OCI-LY7 (cell line): Measurements from ENCODE around the gene DSE. TPM values are rescaled to one million over a fixed set of nuclear protein-coding genes. Genes with fewer than 3 reads are reported as not detected.

Experiments
- BruUV-seq: library from RNA; stranded (reverse); fragments of 400-500 nt; replicated peaks from 2 replicates; lab custom pipeline; 2021; lab: Mats Ljungman, UMichigan
- CTCF ChIA-PET: fragments of 300-600 bp; sonication (Branson Sonifier 250); formaldehyde crosslinking; loops from one replicate; lab custom pipeline; 2022; ENCODE audit warnings: antibody characterized with exemption; ENCODE audit not compliant: unreplicated experiment; lab: Charles Lee
- POLR2A ChIA-PET: fragments of 300-600 bp; sonication (Branson Sonifier 250); formaldehyde crosslinking; loops from one replicate; lab custom pipeline; 2022; ENCODE audit warnings: antibody characterized with exemption; lab: Charles Lee
- DNase-seq: peaks from one replicate; pipeline ENCODE4 v3.0.0-alpha.2; 2015; ENCODE audit warnings: low spot score
- H2AFZ ChIP-seq: fragments of 200-600 bp; sonication (generic), shearing (Covaris generic); 2 replicates; pipeline ENCODE4 v1.6.1; 2014; ENCODE audit warnings: mild to moderate bottlenecking, antibody characterized with exemption, low read length, moderate library complexity
- H3K27ac ChIP-seq: fragments of 200-600 bp; sonication (generic); 2 replicates; pipeline ENCODE4 v1.5.1; 2014; ENCODE audit warnings: mixed run types, low read depth, mild to moderate bottlenecking, moderate library complexity, low read length, inconsistent platforms; ENCODE audit not compliant: poor library complexity, severe bottlenecking
- H3K36me3 ChIP-seq: fragments of 200-600 bp; sonication (generic); 2 replicates; pipeline ENCODE4 v1.6.1; 2014; ENCODE audit warnings: mild to moderate bottlenecking, antibody characterized with exemption, low read length, moderate library complexity, mixed read lengths; ENCODE audit not compliant: insufficient read depth
- H3K4me1 ChIP-seq: fragments of 200-600 bp; sonication (generic); 2 replicates; pipeline ENCODE4 v1.5.1; 2014; ENCODE audit warnings: mild to moderate bottlenecking, low read length; ENCODE audit not compliant: insufficient read depth, poor library complexity, severe bottlenecking
- H3K4me2 ChIP-seq: fragments of 200-600 bp; sonication (generic); 2 replicates; pipeline ENCODE4 v1.6.1; 2014; ENCODE audit warnings: mild to moderate bottlenecking, low read length
- H3K4me3 ChIP-seq: fragments of 200-600 bp; sonication (generic); 2 replicates; pipeline ENCODE4 v1.5.1; 2014; ENCODE audit warnings: mild to moderate bottlenecking, low read depth, low read length; ENCODE audit not compliant: poor library complexity, severe bottlenecking
- H3K79me2 ChIP-seq: fragments of 200-600 bp; sonication (generic); 2 replicates; pipeline ENCODE4 v1.6.1; 2016; ENCODE audit warnings: low read depth, mild to moderate bottlenecking, low read length, moderate library complexity, mixed read lengths; ENCODE audit not compliant: insufficient read depth
- H3K9me2 ChIP-seq: fragments of 200-600 bp; sonication (generic); 2 replicates; pipeline ENCODE4 v1.6.1; 2016; ENCODE audit warnings: mild to moderate bottlenecking, low read length, mixed read lengths; ENCODE audit not compliant: insufficient read depth
- H3K9me3 ChIP-seq: fragments of 200-600 bp; sonication (generic); 2 replicates; pipeline ENCODE4 v1.6.1; 2014; ENCODE audit warnings: mild to moderate bottlenecking, mixed run types, low read length, mixed read lengths
- H4K20me1 ChIP-seq: fragments of 200-600 bp; sonication (generic); 2 replicates; pipeline ENCODE4 v1.6.1; 2014; ENCODE audit warnings: mild to moderate bottlenecking, antibody characterized with exemption, low read length, moderate library complexity, mixed read lengths; ENCODE audit not compliant: insufficient read depth
- CTCF ChIP-seq: fragments of 200-600 bp; sonication (generic); conservative IDR thresholded peaks from 2 replicates; pipeline ENCODE4 v1.5.1; 2014; ENCODE audit warnings: mild to moderate bottlenecking, antibody characterized with exemption, low read length, moderate library complexity, mixed read lengths
- EZH2phosphoT487 ChIP-seq: fragments of 200-600 bp; sonication (generic); IDR thresholded peaks from 2 replicates; pipeline ENCODE4 v1.6.1; 2018; ENCODE audit warnings: low read depth, borderline replicate concordance, mild to moderate bottlenecking, mixed run types, antibody characterized with exemption, low read length, moderate library complexity, mixed read lengths
- intact Hi-C: fragments of 100-400 bp; cut with micrococcal nuclease; formaldehyde crosslinking; loops from one replicate; pipeline ENCODE4 v1.10.0; 2022; ENCODE audit not compliant: unreplicated experiment
- total RNA-seq, 2 experiments: library from RNA; depleted of rRNA in 1 of 2; stranded (reverse); fragments of >200 nt in 1 of 2; shearing (Covaris generic) in 1 of 2; gene quantifications; 2 replicates each; pipeline ENCODE4 v1.2.3, GENCODE V29; 2014 to 2022

DSE gene
- total RNA-seq, 2 experiments from 2014 or later = 3.9 to 7.6 TPM

GRCh38 chr6:116385921-116386320 is 15.2 kb downstream of the DSE start:
- ChIA-PET POLR2A (interaction anchor here (0.7 to 1.9 kb wide), 3 partner anchors 15 to 74 kb away, joined by 3 to 7 read pairs (median 3); no protein-coding TSS in a partner anchor), CTCF (no interaction called here)
- DNase-seq = no peak
- Histone ChIP-seq H2AFZ (no peak overlapping the region), H3K9me2 (no peaks in the 10 kb centered on the region), H3K36me3 (no peaks in the 10 kb centered on the region), H3K79me2 (no peaks in the 10 kb centered on the region), H3K4me3 (no peak overlapping the region), H3K27ac (no peak overlapping the region), H3K4me1 (peaks cover 10% of the 10 kb centered on the region), H3K4me2 (no peak overlapping the region), H4K20me1 (no peaks in the 10 kb centered on the region), H3K9me3 (no peaks in the 10 kb centered on the region)
- BruUV-seq = no TSS peak
- no peak for TF ChIP-seq CTCF
- no peak for TF ChIP-seq EZH2phosphoT487
- intact Hi-C loops = no loop called here

GRCh38 chr6:116386581-116387299 is 16.0 kb downstream of the DSE start:
- ChIA-PET CTCF (no interaction called here), POLR2A (interaction anchor here (0.7 to 1.9 kb wide), 4 partner anchors 12 to 75 kb away, joined by 3 to 7 read pairs (median 3); no protein-coding TSS in a partner anchor)
- Histone ChIP-seq H3K9me2 (no peaks in the 10 kb centered on the region), H3K4me1 (peaks cover 10% of the 10 kb centered on the region), H3K79me2 (no peaks in the 10 kb centered on the region), H3K27ac (no peak overlapping the region), H3K4me3 (no peak overlapping the region), H3K36me3 (no peaks in the 10 kb centered on the region), H2AFZ (no peak overlapping the region), H3K4me2 (no peak overlapping the region), H4K20me1 (no peaks in the 10 kb centered on the region), H3K9me3 (no peaks in the 10 kb centered on the region)
- no peak for DNase-seq
- BruUV-seq = no TSS peak
- no peak for TF ChIP-seq CTCF
- no peak for TF ChIP-seq EZH2phosphoT487
- intact Hi-C loops = no loop called here

GRCh38 chr6:116387374-116387773 is 16.6 kb downstream of the DSE start:
- Histone ChIP-seq H2AFZ (no peak overlapping the region), H3K27ac (no peak overlapping the region), H3K36me3 (no peaks in the 10 kb centered on the region), H4K20me1 (no peaks in the 10 kb centered on the region), H3K9me2 (no peaks in the 10 kb centered on the region), H3K79me2 (no peaks in the 10 kb centered on the region), H3K4me1 (peaks cover 15% of the 10 kb centered on the region), H3K4me3 (no peak overlapping the region), H3K9me3 (no peaks in the 10 kb centered on the region), H3K4me2 (no peak overlapping the region)
- intact Hi-C loops = no loop called here
- no peak for DNase-seq
- CTCF ChIA-PET = no interaction called here
- BruUV-seq = no TSS peak
- POLR2A ChIA-PET = interaction anchor here (0.7 to 1.9 kb wide), 2 partner anchors 11 to 14 kb away, joined by 3 to 7 read pairs; no protein-coding TSS in a partner anchor
- no peak for TF ChIP-seq CTCF
- no peak for TF ChIP-seq EZH2phosphoT487
